Colon (tissue), 2 donors: ENCODE data around the gene AFF3.
"Not testable (repeated sequence)": the region's sequence is repeated elsewhere in the genome, so short reads cannot be mapped to it uniquely, and the experiment has no call there.

Source experiments
- FAIRE-seq: peaks from 2 replicates; lab custom pipeline; 2012; peaks lifted over from hg19 to GRCh38; lab: Jason Lieb, UNC
- donor health status: control.
- donor health status: control.

Gene AFF3

GRCh38 chr2:99550368-99550767 lies 592.0 kb downstream of the AFF3 start:
- FAIRE-seq: no peak

GRCh38 chr2:99545604-99546003 lies 596.8 kb downstream of the AFF3 start:
- no peak for FAIRE-seq

- FAIRE-seq: no peak
Measured at GRCh38 chr2:99545066-99545465, 597.3 kb downstream of the AFF3 start.

DNA sequence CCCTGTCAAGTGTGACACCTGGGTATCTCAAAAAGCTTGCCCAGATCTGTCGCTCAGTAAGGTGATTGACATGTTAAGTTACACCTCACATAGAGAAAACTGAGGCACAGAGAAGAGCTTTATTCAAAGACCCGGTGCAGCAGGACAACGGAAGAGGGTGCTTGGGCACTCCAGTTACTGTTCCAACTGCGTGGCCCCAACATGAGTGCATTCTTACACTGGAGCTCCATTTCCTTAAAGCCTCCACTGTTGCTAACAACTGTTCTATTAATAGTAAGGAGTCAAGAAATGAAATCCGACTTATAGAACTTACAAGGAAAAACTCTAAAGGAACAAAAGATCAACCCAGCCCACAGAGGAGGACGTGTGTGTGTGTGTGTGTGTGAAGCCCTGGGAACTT lies 597.8 kb downstream of the AFF3 start:
- FAIRE-seq: no peak

DNA sequence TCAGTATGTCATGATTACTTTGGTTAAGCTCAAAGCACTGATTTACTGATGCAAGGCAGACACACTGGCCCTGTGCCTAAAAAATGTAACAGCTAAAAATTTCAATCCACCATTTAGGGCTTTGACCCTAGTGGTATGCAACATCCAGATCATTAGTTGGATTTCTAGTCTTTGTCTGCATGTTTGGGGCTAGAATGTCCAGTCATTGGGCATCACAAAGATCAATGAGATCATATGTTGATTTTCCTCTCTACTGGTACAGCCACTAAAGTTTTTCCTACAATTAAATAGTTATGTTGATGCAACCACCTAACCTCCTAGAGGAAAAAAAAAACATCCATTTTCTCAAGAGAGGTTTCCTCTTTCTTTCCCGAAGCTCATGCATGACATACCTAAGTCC lies 599.1 kb downstream of the AFF3 start:
- FAIRE-seq: no peak

DNA sequence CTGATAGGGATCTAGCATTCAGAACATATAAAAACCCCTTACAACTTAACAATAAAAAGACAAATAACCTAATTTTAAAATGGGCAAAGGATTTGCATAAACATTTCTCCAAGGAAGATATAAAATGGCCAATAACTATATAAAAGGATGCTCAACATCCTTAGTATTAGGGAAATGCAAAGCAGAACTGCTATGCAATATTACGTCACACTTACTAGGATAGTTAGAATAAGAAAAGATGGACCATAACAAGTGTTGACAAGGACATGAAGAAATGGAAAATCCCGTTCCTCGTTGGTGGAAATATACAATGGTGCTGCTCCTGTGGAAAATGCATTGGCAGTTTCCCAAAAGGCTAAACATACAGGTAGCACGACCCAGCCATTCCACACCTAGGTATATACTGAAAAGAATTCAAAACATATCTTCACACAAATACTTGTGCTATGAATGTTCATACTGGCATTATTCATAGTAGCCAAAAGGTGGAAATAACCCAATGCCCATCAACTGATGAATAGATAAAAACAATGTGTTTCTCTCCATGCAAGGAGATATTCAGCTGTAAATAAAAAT lies 604.4 kb downstream of the AFF3 start:
- no peak for FAIRE-seq

DNA sequence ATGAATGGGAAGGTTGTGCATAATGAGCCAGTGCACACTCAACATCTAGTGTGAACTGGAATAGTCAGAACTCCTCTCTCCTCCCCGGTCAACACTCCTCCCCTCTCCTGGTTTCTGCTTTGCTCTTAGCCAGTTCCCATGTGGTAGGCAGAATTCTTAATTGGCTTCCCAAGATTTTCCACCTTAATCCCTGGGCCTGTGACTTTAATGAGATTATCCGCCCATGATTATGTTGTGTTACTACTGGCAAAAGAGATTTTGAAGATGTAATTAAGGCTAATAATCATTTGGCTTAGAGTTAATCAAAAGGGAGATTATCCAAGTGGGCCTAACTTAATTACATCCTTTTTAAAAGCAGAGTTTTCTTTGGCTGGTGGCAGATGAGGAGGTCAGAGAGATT lies 618.3 kb downstream of the AFF3 start:
- FAIRE-seq: no peak

GRCh38 chr2:99522157-99522556 lies 620.2 kb downstream of the AFF3 start:
- FAIRE-seq: no peak

DNA sequence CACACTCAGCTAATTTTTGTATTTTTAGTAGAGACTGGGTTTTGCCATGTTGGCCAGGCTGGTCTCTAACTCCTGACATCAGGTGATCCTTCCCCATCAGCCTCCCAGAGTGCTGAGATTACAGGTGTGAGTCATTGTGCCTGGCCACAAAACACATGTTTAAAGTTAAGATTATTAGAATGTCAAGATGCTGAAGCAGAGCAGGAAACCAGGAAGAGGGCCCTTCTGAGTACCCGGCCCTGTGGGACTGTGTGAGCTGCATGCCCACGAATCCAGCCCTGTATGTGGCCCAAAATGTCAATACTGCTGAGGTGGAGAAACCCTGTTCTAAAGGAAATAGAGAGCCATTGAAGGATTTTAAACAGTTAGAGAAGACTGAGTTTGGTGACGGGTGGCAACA lies 621.6 kb downstream of the AFF3 start:
- FAIRE-seq: no peak

DNA sequence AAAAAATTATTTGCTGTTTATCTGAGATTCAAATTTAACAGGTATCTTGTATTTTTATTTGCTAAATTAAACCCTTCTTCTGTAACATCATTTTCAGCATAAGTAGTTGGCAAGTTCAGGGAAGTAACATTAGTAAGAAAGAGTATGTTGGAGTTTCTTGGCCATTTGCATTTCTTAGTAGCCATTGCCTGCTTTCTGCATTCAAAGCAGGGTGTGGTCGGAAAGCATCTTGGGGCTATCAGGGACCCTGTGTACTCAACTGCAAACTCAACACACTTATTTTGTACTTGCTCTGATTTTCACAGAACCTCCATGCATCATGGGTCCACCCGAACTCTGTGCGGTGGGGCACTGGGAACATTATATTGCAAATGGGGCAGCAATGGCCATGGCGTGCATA lies 622.2 kb downstream of the AFF3 start:
- no peak for FAIRE-seq

DNA sequence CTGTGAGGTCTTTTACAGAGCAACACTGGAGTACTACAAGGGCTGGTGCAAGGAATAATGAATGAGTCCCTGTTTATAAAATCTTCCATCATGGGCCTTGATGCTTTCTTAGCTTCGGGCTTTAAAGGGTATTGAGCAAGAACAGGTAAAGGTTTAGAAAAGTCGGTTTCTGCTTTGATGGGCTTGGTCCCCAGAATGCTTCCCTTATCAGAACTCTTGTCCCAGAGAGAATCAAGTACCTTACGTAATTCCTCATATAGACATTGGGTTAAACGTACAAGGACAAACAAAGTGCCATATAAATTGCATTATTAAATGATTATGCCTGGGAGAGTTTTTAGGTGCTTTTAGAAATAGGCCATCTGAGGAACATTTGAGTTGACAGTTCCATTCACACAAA lies 628.0 kb downstream of the AFF3 start:
- no peak for FAIRE-seq

GRCh38 chr2:99512181-99512591 lies 630.2 kb downstream of the AFF3 start:
- FAIRE-seq: no peak

GRCh38 chr2:99509387-99509786 lies 633.0 kb downstream of the AFF3 start:
- no peak for FAIRE-seq

- FAIRE-seq: no peak
Measured at GRCh38 chr2:99507937-99508818, 634.2 kb downstream of the AFF3 start.

GRCh38 chr2:99504844-99505584 lies 637.4 kb downstream of the AFF3 start:
- FAIRE-seq: no peak

- FAIRE-seq: not testable (repeated sequence)
Measured at GRCh38 chr2:99503662-99504416, 638.6 kb downstream of the AFF3 start.

DNA sequence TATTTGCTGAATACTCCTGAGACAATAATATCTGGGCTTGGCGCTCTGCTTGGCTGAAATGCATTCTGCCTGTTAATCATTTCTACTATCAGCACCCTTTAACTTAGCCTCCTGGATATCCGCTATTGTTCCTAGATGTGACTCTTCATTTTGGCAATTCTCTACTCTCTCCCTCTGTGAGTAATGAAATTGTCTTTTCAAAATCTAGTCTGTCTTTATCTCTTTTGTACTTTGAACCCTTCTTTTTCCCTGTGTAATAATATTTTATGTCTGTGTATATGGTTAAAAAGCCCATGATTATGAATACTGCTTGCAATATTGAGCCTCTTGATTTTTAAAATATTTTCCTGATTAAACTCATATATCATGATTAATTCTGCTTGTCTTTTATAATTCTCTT lies 646.4 kb downstream of the AFF3 start:
- FAIRE-seq: no peak
